Lower leg skin (tissue), 3 donors: ENCODE data around the gene FBXL15.

ENCODE experiments used
- CTCF ChIP-seq, 3 donors: fragments of 450-650 bp; IDR thresholded peaks; one replicate each; pipeline ENCODE4 v1.5.1; 2016; ENCODE audit warnings: antibody characterized with exemption in 3 of 3, mild to moderate bottlenecking in 3 of 3, moderate library complexity in 2 of 3
- POLR2A ChIP-seq, 2 donors: fragments of 450-650 bp; IDR thresholded peaks; one replicate each; pipeline ENCODE4 v1.6.1; 2016 to 2017; ENCODE audit warnings: antibody characterized with exemption in 2 of 2, mild to moderate bottlenecking in 1 of 2, moderate library complexity in 1 of 2

DNA sequence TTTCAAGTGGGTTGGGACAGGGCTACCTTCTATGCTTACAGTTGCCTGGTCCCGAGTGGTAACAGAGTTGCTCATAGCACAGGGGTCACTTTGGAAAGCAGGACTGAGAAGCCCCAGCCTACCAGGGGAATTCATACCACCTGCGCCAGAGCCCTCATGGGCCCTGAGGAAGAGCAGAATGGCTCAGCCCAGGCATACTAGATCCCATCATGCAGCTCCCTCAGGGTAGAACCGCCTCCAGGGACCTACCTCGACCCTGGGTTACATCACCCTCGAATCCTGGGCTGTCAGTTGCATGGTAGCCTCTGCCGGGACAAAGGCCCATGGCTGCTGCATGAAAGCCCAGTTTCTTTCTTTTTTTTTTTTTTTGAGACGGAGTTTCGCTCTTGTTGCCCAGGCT lies 8.8 kb downstream of the FBXL15 start:
- TF ChIP-seq CTCF (IDR thresholded peaks at IDR 0.05) (no peak), POLR2A (IDR thresholded peaks at IDR 0.05) (no peak)
